GM19395 (cell line): ENCODE results near the gene CBLC.

ENCODE experiments used
- ATAC-seq: cut with Tn5 transposase; IDR thresholded peaks from one replicate; pipeline ENCODE4 v1.9.1; 2021; ENCODE audit warnings: mild to moderate bottlenecking, moderate library complexity; ENCODE audit not compliant: unreplicated experiment

CBLC gene

GRCh38 chr19:44848812-44849447 lies 71.2 kb downstream of the CBLC start:
- no peak for ATAC-seq
